ENCODE data around the gene RDX.
"Not testable (repeated sequence)": the region's sequence is repeated elsewhere in the genome, so short reads cannot be mapped to it uniquely, and the experiment has no call there.

RDX gene

DNA sequence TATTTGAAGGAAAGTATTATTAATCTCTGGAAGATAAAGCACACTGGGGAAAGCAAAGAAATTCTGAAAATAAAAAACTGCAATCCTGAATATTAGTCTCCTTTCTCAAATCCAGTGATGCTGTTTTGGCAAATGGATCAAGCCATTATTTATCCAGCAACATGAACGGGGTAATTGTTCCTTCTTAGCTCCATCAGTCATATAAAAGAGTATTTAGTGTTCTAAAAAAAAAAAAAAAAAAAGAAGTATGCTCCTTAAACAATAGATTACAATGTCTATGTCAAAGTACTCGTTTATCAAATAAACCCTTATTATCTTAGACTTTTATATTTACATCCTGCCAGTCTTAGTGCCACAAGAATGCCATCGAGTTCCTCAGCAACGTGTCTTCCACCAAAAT lies 1.3 kb downstream of the RDX start:
- peaks cover 0 to 4% of the 10 kb centered on the region in 2 donors for H3K9me3 Mint-ChIP-seq
- peak overlapping the region in 1 of 2 donors; percentile 81 for H3K27ac Mint-ChIP-seq
- H3K27me3 Mint-ChIP-seq, result no peaks in the 10 kb centered on the region
- ATAC-seq (no peak), DNase-seq (no peak)
- peak overlapping the region; percentile 89 to 94 for H3K4me3 Mint-ChIP-seq
- peaks cover 66% of the 10 kb centered on the region for H3K4me1 Mint-ChIP-seq

DNA sequence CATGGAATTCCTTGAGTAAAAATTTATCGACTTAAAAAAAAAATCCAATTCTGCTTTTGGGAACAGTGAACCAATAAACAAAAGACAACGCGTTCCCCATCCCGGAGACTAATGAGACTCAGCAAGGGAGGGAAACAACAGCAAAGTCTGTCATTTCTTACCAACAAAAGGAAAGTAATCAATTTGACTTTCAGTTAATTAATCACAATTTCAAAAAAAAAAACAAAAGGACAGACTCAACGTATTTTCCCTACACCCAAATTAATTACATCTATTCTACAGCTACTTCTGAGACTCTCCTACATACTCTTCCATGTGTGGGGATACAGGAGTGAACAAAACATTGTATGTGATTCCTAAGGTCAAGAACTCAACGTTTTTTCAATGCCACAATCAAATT lies 1.9 kb downstream of the RDX start:
- H3K4me1 Mint-ChIP-seq, result peaks cover 66% of the 10 kb centered on the region
- peaks cover 0 to 4% of the 10 kb centered on the region in 2 donors for H3K9me3 Mint-ChIP-seq
- no peak for ATAC-seq
- H3K27ac Mint-ChIP-seq, result no peak overlapping the region
- DNase-seq, result no peak
- H3K4me3 Mint-ChIP-seq, result peak overlapping the region; percentile 89 to 94
- no peaks in the 10 kb centered on the region for H3K27me3 Mint-ChIP-seq

DNA sequence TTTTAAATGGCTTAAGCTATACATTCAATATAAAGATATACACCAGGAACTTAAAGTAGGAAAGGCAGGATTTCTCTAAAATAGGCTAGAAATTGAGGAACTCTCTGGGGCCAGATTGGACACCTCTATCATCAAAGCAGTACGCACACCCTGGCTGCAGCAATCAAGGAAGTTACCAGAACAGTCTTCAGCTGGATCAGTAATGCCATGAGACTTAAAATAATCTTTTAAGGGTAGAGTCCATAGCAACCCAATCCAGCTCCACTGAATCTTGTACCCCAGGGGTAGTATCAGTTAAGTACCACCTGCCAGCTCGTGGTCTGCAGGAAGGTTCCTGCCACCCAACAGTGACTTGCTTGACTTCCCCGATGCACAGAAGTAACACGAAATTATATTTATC lies 3.0 kb downstream of the RDX start:
- H3K27me3 Mint-ChIP-seq, result no peaks in the 10 kb centered on the region
- no peak for ATAC-seq

DNA sequence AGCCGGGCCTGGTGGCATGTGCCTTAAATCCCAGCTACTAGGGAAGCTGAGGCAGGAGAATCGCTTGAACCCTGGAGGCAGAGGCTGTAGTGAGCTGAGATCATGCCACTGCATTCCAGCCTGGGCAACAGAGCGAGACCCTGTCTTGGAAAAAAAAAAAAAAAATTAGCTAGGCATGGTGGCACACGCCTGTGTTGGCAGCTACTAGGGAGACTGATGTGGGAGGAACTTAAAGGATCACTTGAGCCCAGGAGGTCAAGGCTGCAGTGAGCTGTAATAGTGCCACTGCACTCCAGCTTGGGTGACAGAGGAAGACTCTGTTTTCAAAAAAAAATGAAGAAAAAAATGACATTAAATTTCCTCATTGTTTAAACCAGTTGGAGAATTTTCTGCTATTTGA lies 4.3 kb downstream of the RDX start:
- not testable (repeated sequence) for ATAC-seq, H3K4me3 Mint-ChIP-seq, H3K27me3 Mint-ChIP-seq, H3K9me3 Mint-ChIP-seq, DNase-seq, H3K27ac Mint-ChIP-seq
- H3K4me1 Mint-ChIP-seq, result peaks cover 60% of the 10 kb centered on the region

More for the DNA sequence above, 3.0 kb downstream of the RDX start:
- no peak for DNase-seq
- no peak overlapping the region for H3K27ac Mint-ChIP-seq
- no peaks in the 10 kb centered on the region for H3K9me3 Mint-ChIP-seq
- peak overlapping the region in 1 of 2 donors; percentile 94 for H3K4me3 Mint-ChIP-seq
- H3K4me1 Mint-ChIP-seq, result peaks cover 63% of the 10 kb centered on the region

DNA sequence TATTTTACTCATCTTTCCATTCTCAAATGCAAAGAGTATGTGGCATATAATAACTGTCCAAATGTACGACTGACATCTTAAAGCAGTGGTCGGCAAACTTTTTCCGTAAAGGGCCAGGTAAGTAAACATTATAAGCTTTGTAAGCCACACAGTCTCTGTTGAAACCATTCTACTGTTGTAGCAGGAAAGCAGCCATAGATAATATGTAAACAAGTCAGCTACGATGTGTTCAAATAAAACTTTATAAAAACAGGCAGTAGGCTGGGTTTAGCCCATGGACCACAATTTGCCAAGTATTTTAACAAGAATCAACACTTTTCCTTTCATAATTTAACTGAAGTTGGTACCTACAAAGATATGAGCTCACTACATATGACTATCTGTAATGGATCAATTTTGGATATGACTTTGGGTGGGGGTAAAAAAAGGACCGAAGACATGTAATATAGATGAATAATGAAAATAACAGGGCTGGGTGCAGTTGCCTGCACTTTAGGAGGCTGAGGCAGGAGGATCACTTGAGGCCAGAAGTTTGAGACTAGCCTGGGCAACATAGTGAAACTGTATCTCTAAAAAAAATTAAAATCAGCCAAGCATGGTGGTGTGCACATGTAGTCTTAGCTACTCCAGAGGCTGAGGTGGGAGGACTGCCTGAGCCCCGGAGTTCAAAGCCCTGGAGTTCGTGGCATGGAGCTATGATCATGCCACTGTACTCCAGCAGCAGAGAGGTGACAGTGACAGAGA lies 5.7 kb downstream of the RDX start:
- ATAC-seq, result no peak
- Mint-ChIP-seq H3K27ac (peak overlapping the region in 1 of 2 donors; percentile 19), H3K4me1 (peaks cover 60% of the 10 kb centered on the region), H3K27me3 (no peaks in the 10 kb centered on the region), H3K9me3 (no peaks in the 10 kb centered on the region), H3K4me3 (no peak overlapping the region)
- DNase-seq, result no peak

DNA sequence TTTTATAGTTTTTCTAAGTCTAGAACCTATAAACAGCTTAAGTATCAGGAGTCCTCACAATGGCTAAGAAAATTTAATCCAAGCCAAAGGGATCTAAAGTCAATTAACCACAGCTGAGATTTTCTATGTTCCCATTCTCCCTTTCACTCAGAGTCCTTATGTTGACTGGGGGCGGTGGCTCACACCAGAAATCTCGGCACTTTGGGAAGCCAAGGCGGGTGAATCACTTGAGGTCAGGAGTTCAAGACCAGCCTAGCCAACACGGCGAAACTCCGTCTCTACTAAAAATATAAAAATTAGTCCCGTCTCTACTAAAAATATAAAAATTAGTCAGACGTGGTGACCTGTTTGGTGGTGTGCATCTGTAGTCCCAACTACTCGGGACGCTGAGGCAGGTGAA lies 6.9 kb downstream of the RDX start:
- Mint-ChIP-seq H3K9me3 (no peaks in the 10 kb centered on the region), H3K27ac (no peak overlapping the region), H3K4me1 (peaks cover 55% of the 10 kb centered on the region), H3K27me3 (no peaks in the 10 kb centered on the region), H3K4me3 (no peak overlapping the region)
- DNase-seq, result no peak
- ATAC-seq, result no peak

DNA sequence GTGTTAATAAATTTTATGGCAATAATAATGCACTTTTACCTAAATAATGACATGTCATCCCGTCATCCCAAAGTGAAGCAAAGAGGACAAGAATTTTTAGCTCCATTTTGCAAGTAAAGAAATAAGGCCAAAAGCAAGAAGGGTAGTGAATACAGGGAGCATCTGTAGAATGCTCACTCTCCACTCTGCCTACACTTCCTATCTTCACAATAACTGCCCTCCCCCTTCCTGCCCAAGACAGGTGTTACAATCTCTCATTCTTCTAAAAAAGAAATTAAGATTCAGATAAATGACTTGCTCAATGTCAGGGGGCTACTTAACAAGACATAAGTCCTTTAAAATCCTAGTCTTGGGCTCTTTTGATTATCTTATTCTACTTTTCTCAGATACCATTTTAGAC lies 8.9 kb downstream of the RDX start:
- Mint-ChIP-seq H3K27ac (no peak overlapping the region), H3K4me3 (no peak overlapping the region), H3K9me3 (no peaks in the 10 kb centered on the region), H3K4me1 (peaks cover 43% of the 10 kb centered on the region), H3K27me3 (no peaks in the 10 kb centered on the region)
- ATAC-seq (no peak), DNase-seq (no peak)

DNA sequence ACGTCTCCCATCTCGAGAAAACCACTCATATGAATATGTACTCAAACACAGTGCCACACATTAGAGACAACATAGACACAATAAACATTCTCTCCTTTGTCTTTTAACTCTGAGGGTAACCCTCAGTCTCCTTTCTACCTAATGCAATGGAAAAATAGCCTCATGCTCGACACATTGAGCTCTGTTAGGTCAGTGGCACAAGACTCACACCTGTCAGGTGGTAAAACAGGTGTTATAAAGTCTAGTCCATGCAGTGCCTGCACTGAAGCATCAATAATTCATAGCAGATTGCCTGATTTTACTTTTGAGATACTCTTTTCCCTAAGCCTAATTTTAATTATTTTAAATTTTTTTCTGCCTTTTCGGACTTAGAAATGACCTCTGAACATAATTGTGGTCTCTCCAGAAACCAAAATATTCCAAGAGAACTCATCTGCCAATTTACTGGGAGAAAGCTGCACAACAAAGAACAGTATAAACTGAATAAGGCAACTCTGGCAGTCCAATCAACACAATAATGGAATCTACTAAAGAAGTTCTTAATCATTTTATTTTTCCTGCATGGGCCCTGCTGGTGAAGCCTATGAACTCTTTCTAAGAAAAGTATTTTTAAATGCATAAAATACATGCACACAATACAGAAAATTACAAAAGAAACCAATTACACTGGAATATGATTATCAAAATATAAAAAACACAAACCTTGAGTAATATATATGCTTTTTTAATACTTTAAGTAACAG lies 9.9 kb downstream of the RDX start:
- Mint-ChIP-seq H3K4me1 (peaks cover 40% of the 10 kb centered on the region), H3K9me3 (no peaks in the 10 kb centered on the region), H3K27me3 (no peaks in the 10 kb centered on the region), H3K4me3 (no peak overlapping the region), H3K27ac (no peak overlapping the region)
- ATAC-seq (no peak), DNase-seq (no peak)

DNA sequence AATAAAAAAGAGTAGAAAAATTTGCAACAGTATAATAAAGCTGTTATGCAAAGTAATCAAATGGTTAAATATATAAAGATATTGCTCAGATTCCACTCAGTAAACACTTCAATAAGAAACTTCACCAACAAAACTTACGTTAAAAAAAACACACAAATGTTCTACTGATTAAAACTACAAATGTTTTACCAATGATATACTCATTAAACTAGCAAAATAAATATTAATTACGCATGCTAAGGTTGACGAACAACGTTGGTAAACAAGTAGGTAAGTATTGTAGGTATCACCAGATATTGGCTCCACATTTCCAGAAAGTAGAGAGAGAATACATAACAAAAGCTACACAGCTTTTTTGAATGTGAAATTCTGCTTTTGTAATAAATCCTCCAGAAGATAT lies 12.6 kb downstream of the RDX start:
- H3K9me3 Mint-ChIP-seq, result no peaks in the 10 kb centered on the region
- no peaks in the 10 kb centered on the region for H3K27me3 Mint-ChIP-seq
- H3K4me1 Mint-ChIP-seq, result peaks cover 27% of the 10 kb centered on the region
- no peak for DNase-seq
- no peak overlapping the region for H3K27ac Mint-ChIP-seq
- no peak overlapping the region for H3K4me3 Mint-ChIP-seq
- no peak for ATAC-seq

DNA sequence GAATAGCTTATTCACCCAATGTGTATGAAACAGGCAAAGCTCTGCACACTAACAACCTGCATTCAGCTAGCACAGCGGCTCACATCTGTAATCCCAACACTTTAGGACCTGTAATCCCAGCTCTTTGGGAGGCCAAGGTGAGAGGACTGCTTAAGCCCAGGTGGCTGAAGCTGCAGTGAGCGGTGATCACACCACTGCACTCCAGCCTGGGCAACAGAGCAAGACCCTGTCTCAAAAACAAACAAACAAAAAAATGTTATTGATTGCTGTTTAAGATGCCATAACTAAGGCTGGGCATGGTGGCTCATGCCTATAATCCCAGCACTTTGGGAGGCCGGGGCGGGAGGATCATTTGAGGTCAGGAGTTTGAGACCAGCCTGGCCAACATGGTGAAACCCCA lies 15.8 kb downstream of the RDX start:
- H3K27me3 Mint-ChIP-seq, DNase-seq, H3K4me1 Mint-ChIP-seq, ATAC-seq, H3K4me3 Mint-ChIP-seq, H3K27ac Mint-ChIP-seq, H3K9me3 Mint-ChIP-seq: not testable (repeated sequence)

DNA sequence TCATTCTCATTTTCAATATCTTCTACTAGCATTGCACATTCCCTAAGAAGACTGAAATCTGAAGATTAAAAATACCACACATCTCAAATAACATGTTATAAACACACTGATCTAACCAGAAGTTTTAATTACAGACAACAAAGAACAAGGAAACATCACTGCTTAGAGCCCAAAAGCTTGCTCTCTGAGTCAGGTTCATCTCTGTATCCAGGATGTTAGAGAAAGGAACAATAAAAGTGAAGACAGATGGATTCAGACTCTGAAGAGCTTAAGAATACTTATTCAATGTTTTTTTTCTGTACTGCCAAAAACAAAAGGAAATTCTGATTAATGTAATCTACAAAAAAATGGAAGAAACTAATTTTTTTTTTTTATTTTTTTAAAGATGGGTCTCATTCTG lies 16.5 kb downstream of the RDX start:
- H3K9me3 Mint-ChIP-seq, result no peaks in the 10 kb centered on the region
- peaks cover 9% of the 10 kb centered on the region for H3K4me1 Mint-ChIP-seq
- DNase-seq (no peak), ATAC-seq (no peak)
- H3K4me3 Mint-ChIP-seq, result no peak overlapping the region
- no peaks in the 10 kb centered on the region for H3K27me3 Mint-ChIP-seq
- peak overlapping the region in 1 of 2 donors; percentile 80 for H3K27ac Mint-ChIP-seq

DNA sequence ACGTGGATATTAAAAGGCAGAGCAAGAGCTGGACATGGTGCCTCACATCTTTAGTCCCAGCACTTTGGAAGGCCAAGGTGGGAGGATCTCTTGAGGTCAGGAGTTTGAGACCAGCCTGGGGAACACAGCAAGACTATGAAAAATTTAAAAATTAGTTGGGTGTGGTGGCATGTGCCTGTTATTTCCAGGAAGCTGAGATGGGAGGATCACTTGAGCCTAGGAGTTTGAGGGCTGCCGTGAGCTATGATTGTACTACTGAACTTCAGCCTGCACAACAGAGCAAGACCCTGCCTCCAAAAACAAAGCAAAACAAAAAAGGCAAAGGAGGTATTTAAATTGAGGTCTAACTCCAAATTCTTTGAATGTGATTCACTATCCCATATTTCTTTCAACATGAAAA lies 23.5 kb downstream of the RDX start:
- DNase-seq (no peak), ATAC-seq (no peak)
- no peaks in the 10 kb centered on the region for H3K27me3 Mint-ChIP-seq
- no peak overlapping the region for H3K27ac Mint-ChIP-seq
- H3K4me3 Mint-ChIP-seq, result no peak overlapping the region
- no peaks in the 10 kb centered on the region for H3K9me3 Mint-ChIP-seq
- H3K4me1 Mint-ChIP-seq, result peaks cover 21% of the 10 kb centered on the region

DNA sequence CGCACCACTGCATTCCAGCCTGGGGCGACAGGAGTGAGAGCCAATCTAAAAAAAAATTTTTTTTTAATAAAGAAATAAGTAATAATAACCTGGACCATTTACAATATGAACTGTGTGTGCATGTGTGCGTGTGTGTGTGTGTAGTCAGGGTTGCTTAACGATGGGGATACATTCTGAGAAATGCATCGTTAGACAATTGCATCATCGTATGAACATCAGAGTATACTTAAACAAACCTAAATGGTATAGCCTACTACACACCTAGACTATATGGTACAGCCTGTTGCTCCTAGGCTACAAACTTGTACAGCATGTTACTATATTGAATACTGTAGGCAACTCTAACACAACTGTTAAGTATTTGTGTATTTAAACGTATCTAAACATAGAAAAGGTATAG lies 26.4 kb downstream of the RDX start:
- H3K4me3 Mint-ChIP-seq, result no peak overlapping the region
- H3K27ac Mint-ChIP-seq, result no peak overlapping the region
- no peaks in the 10 kb centered on the region for H3K27me3 Mint-ChIP-seq
- no peaks in the 10 kb centered on the region for H3K9me3 Mint-ChIP-seq
- peaks cover 21% of the 10 kb centered on the region for H3K4me1 Mint-ChIP-seq
- ATAC-seq (no peak), DNase-seq (no peak)

DNA sequence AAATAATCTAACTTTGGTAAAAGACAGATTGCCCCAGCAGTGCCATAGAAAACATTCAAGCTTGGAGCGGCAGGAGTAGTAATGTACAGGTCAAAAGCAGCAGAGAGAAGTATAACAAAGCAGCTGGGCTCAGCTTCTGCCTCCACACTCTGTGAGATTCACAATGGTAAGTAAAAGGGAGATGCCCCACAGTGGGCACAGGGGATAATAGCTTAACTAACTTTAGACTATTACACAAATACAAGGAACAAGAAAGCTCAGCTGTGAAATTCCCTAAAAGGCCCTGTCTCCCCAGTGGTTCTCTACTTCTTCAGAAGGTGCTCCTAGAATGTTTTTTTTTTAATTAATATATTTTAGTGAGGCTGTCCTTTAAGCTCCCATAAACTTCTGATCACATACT lies 28.0 kb downstream of the RDX start:
- Mint-ChIP-seq H3K9me3 (no peaks in the 10 kb centered on the region), H3K27me3 (no peaks in the 10 kb centered on the region), H3K4me3 (no peak overlapping the region), H3K4me1 (peaks cover 21% of the 10 kb centered on the region), H3K27ac (no peak overlapping the region)
- DNase-seq (no peak), ATAC-seq (no peak)

DNA sequence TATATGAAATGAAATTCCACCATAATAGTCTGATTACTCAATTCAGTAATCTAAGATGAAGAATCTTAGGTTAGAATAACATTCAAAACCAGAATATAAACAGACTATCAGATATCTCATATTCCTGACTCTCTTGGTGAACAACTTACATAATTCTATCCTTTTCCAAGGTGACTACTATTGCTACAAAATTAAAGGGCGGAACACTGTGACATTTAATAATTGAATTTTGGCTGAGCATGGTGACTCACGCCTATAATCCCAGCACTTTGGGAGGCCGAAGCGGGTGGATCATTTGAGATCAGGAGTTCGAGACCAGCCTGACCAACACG lies 34.4 kb downstream of the RDX start:
- ATAC-seq, result no peak
- Mint-ChIP-seq H3K4me3 (no peak overlapping the region), H3K4me1 (no peaks in the 10 kb centered on the region), H3K27ac (no peak overlapping the region), H3K27me3 (no peaks in the 10 kb centered on the region), H3K9me3 (no peaks in the 10 kb centered on the region)
- DNase-seq, result no peak

DNA sequence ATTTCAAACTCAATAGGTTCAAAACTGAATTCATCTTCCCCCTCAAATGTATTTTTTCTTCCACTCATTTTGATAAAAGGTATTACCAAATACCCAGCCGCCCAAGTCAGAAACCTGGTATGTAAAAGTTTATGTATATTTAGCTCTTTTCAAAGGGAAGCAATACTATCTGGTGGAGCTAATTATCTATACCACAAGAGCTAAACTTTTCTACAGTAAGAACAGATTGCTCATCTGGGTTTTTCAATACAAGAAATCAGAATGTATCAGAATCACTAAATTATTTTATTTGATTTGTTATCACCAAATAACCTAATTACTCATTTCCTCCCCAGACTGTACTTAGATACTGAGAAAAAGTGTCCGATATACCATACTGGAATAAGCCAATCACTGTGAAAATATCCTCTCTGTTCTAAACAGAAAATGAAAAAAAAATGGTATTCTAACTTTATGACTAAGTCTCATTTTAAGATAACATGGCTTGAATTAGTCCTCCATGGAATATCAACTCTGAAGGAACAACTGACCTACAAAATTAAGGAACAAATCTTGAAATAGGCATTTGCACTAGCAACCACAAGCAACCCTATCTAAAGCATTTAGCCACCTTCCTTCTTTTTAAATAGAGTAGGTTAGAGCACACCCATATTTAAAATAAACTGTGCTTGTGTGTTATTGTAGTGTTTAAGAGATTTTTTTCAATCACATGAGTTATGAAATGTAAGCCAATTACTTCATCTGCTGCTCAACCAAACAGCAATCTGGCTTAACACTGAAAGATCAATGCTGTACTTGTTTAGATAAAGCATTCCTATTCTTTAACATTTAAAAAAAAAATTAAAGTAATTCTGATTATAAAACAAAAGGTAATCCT lies 35.0 kb downstream of the RDX start:
- ATAC-seq, result no peak
- Mint-ChIP-seq H3K27ac (no peak overlapping the region), H3K9me3 (no peaks in the 10 kb centered on the region), H3K27me3 (no peaks in the 10 kb centered on the region), H3K4me1 (no peaks in the 10 kb centered on the region), H3K4me3 (no peak overlapping the region)
- DNase-seq, result no peak
